HEK293 (cell line): ENCODE results near the gene GYG1.

Experiments
- ATF2 ChIP-seq: fragments of 450-650 bp; formaldehyde crosslinking; IDR thresholded peaks from 2 replicates; pipeline ENCODE4 v1.5.1; 2016; ENCODE audit warnings: missing biosample characterization, missing genetic modification characterization, low read depth
- MZF1 ChIP-seq: fragments of 450-650 bp; formaldehyde crosslinking; IDR thresholded peaks from 2 replicates; pipeline ENCODE4 v1.5.1; 2017; ENCODE audit warnings: missing biosample characterization, missing genetic modification characterization, borderline replicate concordance
- PBX3 ChIP-seq: sonication (generic); formaldehyde crosslinking; IDR thresholded peaks from 2 replicates; pipeline ENCODE4 v1.8.1; 2022; ENCODE audit warnings: mild to moderate bottlenecking, moderate library complexity, missing genetic modification reagents
- ZNF132 ChIP-seq: fragments of 450-650 bp; formaldehyde crosslinking; IDR thresholded peaks from 2 replicates; pipeline ENCODE4 v1.5.1; 2017; ENCODE audit warnings: missing biosample characterization, missing genetic modification characterization, borderline replicate concordance
- ZNF23 ChIP-seq: fragments of 450-650 bp; formaldehyde crosslinking; IDR thresholded peaks from 2 replicates; pipeline ENCODE4 v1.5.1; 2016; ENCODE audit warnings: missing biosample characterization, missing genetic modification characterization, borderline replicate concordance
- ZNF501 ChIP-seq: fragments of 450-650 bp; formaldehyde crosslinking; IDR thresholded peaks from 2 replicates; pipeline ENCODE4 v1.5.1; 2016; ENCODE audit warnings: missing biosample characterization, missing genetic modification characterization
- TF ChIP-seq, protein P1 (sequence below): fragments of 450-650 bp; formaldehyde crosslinking; IDR thresholded peaks from 2 replicates; pipeline ENCODE4 v1.5.1; 2017; ENCODE audit warnings: missing biosample characterization, missing genetic modification characterization
- TF ChIP-seq, protein P2 (sequence below): fragments of 450-650 bp; formaldehyde crosslinking; IDR thresholded peaks from 2 replicates; pipeline ENCODE4 v1.5.1; 2016; ENCODE audit warnings: missing biosample characterization, missing genetic modification characterization
- TF ChIP-seq, protein P3 (sequence below): fragments of 450-650 bp; formaldehyde crosslinking; IDR thresholded peaks from 2 replicates; pipeline ENCODE4 v1.5.1; 2017; ENCODE audit warnings: missing biosample characterization, missing genetic modification characterization
- TF ChIP-seq, protein P4 (sequence below): fragments of 450-650 bp; formaldehyde crosslinking; IDR thresholded peaks from 2 replicates; pipeline ENCODE4 v1.5.1; 2016; ENCODE audit warnings: missing biosample characterization, missing genetic modification characterization

- TF ChIP-seq PBX3 (CRISPR knock-in tag): no peak
- no peak for TF ChIP-seq ZNF501 (tag by site-specific recombination)
- no peak for TF ChIP-seq ZNF23 (tag by site-specific recombination)
- no peak for TF ChIP-seq ZNF132 (tag by site-specific recombination)
- TF ChIP-seq, protein P1, sequence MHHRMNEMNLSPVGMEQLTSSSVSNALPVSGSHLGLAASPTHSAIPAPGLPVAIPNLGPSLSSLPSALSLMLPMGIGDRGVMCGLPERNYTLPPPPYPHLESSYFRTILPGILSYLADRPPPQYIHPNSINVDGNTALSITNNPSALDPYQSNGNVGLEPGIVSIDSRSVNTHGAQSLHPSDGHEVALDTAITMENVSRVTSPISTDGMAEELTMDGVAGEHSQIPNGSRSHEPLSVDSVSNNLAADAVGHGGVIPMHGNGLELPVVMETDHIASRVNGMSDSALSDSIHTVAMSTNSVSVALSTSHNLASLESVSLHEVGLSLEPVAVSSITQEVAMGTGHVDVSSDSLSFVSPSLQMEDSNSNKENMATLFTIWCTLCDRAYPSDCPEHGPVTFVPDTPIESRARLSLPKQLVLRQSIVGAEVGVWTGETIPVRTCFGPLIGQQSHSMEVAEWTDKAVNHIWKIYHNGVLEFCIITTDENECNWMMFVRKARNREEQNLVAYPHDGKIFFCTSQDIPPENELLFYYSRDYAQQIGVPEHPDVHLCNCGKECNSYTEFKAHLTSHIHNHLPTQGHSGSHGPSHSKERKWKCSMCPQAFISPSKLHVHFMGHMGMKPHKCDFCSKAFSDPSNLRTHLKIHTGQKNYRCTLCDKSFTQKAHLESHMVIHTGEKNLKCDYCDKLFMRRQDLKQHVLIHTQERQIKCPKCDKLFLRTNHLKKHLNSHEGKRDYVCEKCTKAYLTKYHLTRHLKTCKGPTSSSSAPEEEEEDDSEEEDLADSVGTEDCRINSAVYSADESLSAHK (tag by site-specific recombination): no peak
- TF ChIP-seq, protein P2, sequence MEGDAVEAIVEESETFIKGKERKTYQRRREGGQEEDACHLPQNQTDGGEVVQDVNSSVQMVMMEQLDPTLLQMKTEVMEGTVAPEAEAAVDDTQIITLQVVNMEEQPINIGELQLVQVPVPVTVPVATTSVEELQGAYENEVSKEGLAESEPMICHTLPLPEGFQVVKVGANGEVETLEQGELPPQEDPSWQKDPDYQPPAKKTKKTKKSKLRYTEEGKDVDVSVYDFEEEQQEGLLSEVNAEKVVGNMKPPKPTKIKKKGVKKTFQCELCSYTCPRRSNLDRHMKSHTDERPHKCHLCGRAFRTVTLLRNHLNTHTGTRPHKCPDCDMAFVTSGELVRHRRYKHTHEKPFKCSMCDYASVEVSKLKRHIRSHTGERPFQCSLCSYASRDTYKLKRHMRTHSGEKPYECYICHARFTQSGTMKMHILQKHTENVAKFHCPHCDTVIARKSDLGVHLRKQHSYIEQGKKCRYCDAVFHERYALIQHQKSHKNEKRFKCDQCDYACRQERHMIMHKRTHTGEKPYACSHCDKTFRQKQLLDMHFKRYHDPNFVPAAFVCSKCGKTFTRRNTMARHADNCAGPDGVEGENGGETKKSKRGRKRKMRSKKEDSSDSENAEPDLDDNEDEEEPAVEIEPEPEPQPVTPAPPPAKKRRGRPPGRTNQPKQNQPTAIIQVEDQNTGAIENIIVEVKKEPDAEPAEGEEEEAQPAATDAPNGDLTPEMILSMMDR: no peak
- TF ChIP-seq, protein P3, sequence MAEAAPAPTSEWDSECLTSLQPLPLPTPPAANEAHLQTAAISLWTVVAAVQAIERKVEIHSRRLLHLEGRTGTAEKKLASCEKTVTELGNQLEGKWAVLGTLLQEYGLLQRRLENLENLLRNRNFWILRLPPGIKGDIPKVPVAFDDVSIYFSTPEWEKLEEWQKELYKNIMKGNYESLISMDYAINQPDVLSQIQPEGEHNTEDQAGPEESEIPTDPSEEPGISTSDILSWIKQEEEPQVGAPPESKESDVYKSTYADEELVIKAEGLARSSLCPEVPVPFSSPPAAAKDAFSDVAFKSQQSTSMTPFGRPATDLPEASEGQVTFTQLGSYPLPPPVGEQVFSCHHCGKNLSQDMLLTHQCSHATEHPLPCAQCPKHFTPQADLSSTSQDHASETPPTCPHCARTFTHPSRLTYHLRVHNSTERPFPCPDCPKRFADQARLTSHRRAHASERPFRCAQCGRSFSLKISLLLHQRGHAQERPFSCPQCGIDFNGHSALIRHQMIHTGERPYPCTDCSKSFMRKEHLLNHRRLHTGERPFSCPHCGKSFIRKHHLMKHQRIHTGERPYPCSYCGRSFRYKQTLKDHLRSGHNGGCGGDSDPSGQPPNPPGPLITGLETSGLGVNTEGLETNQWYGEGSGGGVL (tag by site-specific recombination): no peak
- TF ChIP-seq MZF1 (tag by site-specific recombination): no peak
- TF ChIP-seq, protein P4, sequence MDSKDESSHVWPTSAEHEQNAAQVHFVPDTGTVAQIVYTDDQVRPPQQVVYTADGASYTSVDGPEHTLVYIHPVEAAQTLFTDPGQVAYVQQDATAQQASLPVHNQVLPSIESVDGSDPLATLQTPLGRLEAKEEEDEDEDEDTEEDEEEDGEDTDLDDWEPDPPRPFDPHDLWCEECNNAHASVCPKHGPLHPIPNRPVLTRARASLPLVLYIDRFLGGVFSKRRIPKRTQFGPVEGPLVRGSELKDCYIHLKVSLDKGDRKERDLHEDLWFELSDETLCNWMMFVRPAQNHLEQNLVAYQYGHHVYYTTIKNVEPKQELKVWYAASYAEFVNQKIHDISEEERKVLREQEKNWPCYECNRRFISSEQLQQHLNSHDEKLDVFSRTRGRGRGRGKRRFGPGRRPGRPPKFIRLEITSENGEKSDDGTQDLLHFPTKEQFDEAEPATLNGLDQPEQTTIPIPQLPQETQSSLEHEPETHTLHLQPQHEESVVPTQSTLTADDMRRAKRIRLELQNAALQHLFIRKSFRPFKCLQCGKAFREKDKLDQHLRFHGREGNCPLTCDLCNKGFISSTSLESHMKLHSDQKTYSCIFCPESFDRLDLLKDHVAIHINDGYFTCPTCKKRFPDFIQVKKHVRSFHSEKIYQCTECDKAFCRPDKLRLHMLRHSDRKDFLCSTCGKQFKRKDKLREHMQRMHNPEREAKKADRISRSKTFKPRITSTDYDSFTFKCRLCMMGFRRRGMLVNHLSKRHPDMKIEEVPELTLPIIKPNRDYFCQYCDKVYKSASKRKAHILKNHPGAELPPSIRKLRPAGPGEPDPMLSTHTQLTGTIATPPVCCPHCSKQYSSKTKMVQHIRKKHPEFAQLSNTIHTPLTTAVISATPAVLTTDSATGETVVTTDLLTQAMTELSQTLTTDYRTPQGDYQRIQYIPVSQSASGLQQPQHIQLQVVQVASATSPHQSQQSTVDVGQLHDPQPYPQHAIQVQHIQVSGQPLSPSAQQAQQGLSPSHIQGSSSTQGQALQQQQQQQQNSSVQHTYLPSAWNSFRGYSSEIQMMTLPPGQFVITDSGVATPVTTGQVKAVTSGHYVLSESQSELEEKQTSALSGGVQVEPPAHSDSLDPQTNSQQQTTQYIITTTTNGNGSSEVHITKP (tag by site-specific recombination): no peak
- no peak for TF ChIP-seq ATF2 (tag by site-specific recombination)
Observed at GRCh38 chr3:148958696-148959095, 32.6 kb upstream of the GYG1 start.
